ENCODE data around the gene INSYN2B. TPM values are rescaled to one million over a fixed set of nuclear protein-coding genes. Genes with fewer than 3 reads are reported as not detected.

The INSYN2B gene
- total RNA-seq, 4 donors from 2014 or later, result not detected

DNA sequence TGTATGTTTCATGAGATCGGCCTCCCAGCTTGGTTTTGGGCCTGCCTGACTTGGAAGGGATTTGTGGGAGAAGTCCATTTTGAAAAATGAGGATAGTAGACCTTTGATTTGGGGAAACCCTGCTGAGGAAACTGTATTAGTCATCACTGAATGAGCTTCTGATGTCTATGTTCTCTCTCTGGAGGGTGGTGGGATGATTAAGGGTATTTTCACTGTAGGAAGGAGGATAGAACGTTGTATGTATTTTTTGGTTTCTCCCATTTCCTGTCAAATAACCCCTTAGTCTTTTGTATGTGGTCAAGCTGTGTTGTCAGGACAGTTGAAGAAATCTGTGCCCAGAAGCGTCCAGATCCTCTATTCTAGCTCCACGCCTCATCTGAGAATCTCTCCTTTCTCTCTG, 151.9 kb downstream of the INSYN2B start:
- Histone ChIP-seq H3K36me3 (no peaks in the 10 kb centered on the region), H3K9me3 (no peaks in the 10 kb centered on the region), H3K4me3 (no peak overlapping the region), H3K27ac (no peak overlapping the region), H3K27me3 (no peaks in the 10 kb centered on the region), H3K4me1 (no peaks in the 10 kb centered on the region)
- ATAC-seq, result no peak
- no peak for TF ChIP-seq EP300 (IDR thresholded peaks at IDR 0.05)
- TF ChIP-seq, protein P1, sequence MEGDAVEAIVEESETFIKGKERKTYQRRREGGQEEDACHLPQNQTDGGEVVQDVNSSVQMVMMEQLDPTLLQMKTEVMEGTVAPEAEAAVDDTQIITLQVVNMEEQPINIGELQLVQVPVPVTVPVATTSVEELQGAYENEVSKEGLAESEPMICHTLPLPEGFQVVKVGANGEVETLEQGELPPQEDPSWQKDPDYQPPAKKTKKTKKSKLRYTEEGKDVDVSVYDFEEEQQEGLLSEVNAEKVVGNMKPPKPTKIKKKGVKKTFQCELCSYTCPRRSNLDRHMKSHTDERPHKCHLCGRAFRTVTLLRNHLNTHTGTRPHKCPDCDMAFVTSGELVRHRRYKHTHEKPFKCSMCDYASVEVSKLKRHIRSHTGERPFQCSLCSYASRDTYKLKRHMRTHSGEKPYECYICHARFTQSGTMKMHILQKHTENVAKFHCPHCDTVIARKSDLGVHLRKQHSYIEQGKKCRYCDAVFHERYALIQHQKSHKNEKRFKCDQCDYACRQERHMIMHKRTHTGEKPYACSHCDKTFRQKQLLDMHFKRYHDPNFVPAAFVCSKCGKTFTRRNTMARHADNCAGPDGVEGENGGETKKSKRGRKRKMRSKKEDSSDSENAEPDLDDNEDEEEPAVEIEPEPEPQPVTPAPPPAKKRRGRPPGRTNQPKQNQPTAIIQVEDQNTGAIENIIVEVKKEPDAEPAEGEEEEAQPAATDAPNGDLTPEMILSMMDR (IDR thresholded peaks at IDR 0.05), result no peak
- TF ChIP-seq POLR2A (IDR thresholded peaks at IDR 0.05), result no peak
- TF ChIP-seq POLR2AphosphoS5 (IDR thresholded peaks at IDR 0.05), result no peak
- WGBS, 2 donors (ENCODE audit: low coverage in 1 of 2), result 63 to 88% methylated on average over 4 of the region's 4 CpGs

DNA sequence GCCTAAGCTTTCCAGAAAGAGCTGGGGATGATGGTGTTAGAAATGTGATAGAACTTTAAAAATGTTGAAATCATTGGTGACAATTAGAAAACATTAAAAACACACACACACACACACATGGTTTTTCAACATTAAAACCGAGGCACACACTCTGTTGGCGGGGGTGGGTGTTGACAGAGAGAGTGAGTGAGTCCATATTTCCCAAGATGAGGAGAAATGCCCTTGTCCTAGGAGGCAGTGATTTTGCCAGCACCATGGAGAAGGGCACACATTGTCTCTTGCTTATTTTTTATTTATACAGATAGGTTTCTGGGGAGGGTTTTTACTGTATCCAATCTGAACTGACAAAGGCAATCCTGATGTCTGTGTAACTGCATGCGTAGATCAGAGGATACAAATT, 152.5 kb downstream of the INSYN2B start:
- no peaks in the 10 kb centered on the region for H3K9me3 ChIP-seq
- WGBS, 2 donors (ENCODE audit: low coverage in 1 of 2), result 65 to 72% methylated on average over 3 of the region's 3 CpGs
- ATAC-seq, result no peak

DNA sequence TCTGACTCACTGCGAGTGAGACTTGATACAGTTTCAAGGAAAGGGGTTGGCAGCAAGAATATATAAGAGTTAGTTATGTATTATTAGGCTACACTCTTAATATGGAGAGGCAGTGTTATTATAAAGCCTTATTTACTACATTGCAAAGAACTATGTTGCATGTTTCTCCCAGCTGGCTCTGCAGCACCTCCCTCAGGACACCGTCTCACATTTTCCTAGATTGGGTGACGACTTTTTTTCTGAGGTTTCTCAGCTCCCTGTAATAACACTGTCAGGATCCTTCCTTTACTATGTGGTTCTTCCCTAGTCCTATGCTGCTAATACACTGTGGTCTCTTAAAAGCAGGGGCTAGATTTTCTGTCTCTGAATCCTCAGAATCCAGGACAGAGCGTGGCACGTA, 153.7 kb downstream of the INSYN2B start:
- WGBS, 2 donors (ENCODE audit: low coverage in 1 of 2), result 49 to 53% methylated on average over 3 to 5 of the region's 5 CpGs
- Histone ChIP-seq H3K4me3 (no peak overlapping the region), H3K27me3 (no peaks in the 10 kb centered on the region), H3K36me3 (no peaks in the 10 kb centered on the region), H3K4me1 (no peaks in the 10 kb centered on the region), H3K9me3 (no peaks in the 10 kb centered on the region), H3K27ac (no peak overlapping the region)
- no peak for TF ChIP-seq POLR2AphosphoS5 (IDR thresholded peaks at IDR 0.05)
- TF ChIP-seq EP300 (IDR thresholded peaks at IDR 0.05), result no peak
- TF ChIP-seq, protein P1 (IDR thresholded peaks at IDR 0.05), result no peak
- TF ChIP-seq POLR2A (IDR thresholded peaks at IDR 0.05), result no peak
- no peak for ATAC-seq

More for the DNA sequence above, 152.5 kb downstream of the INSYN2B start:
- TF ChIP-seq, protein P1 (IDR thresholded peaks at IDR 0.05), result no peak
- no peak for TF ChIP-seq POLR2AphosphoS5 (IDR thresholded peaks at IDR 0.05)
- no peak for TF ChIP-seq EP300 (IDR thresholded peaks at IDR 0.05)
- no peak for TF ChIP-seq POLR2A (IDR thresholded peaks at IDR 0.05)
- Histone ChIP-seq H3K27ac (no peak overlapping the region), H3K4me1 (no peaks in the 10 kb centered on the region), H3K27me3 (no peaks in the 10 kb centered on the region), H3K36me3 (no peaks in the 10 kb centered on the region), H3K4me3 (no peak overlapping the region)

DNA sequence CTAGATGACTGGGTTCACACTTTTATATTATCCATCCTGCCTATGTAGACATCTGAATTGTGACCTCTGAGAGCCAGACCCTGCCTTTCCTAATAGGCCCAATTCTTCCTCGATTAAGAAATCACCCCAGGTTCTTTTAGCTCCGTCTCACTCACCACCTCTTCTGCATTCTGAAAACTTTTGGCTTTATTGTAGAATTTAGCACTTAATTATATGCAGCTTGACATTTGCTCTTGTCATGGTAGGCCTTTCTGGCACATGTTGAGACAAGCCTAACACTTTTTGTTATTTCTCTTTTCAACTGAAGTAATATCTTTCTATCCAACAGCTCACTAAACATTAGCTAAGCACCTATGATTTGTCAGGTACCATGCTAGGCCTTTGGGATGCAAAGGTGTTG, 163.3 kb downstream of the INSYN2B start:
- Histone ChIP-seq H3K4me3 (no peak overlapping the region), H3K4me1 (no peaks in the 10 kb centered on the region), H3K27ac (no peak overlapping the region), H3K9me3 (peaks cover 0 to 3% (median 0%) of the 10 kb centered on the region in 3 donors), H3K27me3 (peaks cover 9% of the 10 kb centered on the region), H3K36me3 (no peaks in the 10 kb centered on the region)
- 73 to 80% methylated on average over 2 of the region's 2 CpGs for WGBS, 2 donors (ENCODE audit: low coverage in 1 of 2)
- no peak for ATAC-seq
- TF ChIP-seq EP300 (IDR thresholded peaks at IDR 0.05), result no peak
- no peak for TF ChIP-seq POLR2AphosphoS5 (IDR thresholded peaks at IDR 0.05)
- TF ChIP-seq, protein P1 (IDR thresholded peaks at IDR 0.05), result no peak
- TF ChIP-seq POLR2A (IDR thresholded peaks at IDR 0.05), result no peak

DNA sequence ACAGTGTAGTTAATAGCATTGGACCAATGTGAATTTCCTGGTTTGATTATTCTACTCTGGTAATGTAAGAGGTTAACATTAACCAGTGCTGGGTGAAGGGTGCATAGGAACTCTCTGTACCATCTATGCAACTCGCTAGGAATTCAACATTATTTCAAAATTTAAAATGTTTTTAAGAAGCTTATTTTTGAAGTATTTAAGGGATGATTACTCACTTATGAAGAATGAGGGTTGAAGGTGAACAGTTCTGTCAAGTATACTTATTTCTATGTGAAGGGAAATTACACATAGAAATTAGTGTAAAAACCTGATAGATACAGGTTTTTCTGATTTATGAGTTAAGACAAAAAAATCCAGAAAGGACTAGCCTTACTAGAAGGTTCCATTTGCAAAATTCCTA, 165.8 kb downstream of the INSYN2B start:
- 80 to 83% methylated on average over 1 of the region's 1 CpG for WGBS, 2 donors (ENCODE audit: low coverage in 1 of 2)
- H3K36me3 ChIP-seq, result no peaks in the 10 kb centered on the region
- no peak overlapping the region for H3K27ac ChIP-seq
- ATAC-seq, result no peak
- H3K9me3 ChIP-seq, result peaks cover 0 to 3% (median 0%) of the 10 kb centered on the region in 3 donors
- no peak overlapping the region for H3K4me3 ChIP-seq
- TF ChIP-seq EP300 (IDR thresholded peaks at IDR 0.05) (no peak), POLR2A (IDR thresholded peaks at IDR 0.05) (no peak), POLR2AphosphoS5 (IDR thresholded peaks at IDR 0.05) (no peak)
- TF ChIP-seq, protein P1 (IDR thresholded peaks at IDR 0.05), result no peak
- no peaks in the 10 kb centered on the region for H3K4me1 ChIP-seq
- peaks cover 17% of the 10 kb centered on the region for H3K27me3 ChIP-seq

Measured in gastroesophageal sphincter (tissue), 4 donors.